Eye (tissue), 1 donor: Measurements from ENCODE around the gene CCDC12.
A peak's percentile ranks its signal among the peaks of the same experiment; 100 is the strongest.

Experiments used
- DNase-seq: peaks from one replicate; pipeline ENCODE4 v3.0.0-alpha.2; 2015

The CCDC12 gene

DNA sequence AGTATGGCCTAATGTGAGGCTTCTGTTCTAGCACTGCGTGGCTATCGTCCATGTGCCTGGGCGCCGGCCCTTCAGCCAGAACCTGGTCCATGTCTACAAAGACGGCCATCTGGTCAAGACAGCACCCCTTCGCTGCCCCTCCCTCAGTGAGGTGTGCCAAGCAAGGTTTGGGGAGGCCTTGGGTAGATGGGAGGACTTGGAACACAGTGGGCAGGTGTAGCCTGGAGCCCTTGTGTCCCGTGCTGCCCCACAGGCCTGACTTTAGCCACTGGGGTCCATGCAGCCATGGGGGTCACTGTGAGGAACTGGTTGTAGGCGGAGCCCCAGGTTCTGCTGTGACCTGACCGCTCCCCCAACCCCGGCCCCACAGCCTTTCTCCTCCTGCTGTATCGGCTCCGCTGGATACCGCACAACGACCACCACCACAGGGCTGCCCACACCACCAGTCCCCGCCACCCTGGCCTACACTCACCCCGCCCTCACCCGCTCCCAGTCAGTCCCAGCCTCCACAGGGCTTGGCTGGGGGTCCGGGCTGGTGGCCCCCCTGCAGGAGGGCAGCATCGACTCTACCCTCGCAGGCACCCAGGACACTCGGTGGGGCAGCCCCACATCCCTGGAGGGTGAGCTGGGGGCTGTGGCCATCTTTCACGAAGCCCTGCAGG is 19.5 kb upstream of the CCDC12 start:
- DNase-seq: no peak

DNA sequence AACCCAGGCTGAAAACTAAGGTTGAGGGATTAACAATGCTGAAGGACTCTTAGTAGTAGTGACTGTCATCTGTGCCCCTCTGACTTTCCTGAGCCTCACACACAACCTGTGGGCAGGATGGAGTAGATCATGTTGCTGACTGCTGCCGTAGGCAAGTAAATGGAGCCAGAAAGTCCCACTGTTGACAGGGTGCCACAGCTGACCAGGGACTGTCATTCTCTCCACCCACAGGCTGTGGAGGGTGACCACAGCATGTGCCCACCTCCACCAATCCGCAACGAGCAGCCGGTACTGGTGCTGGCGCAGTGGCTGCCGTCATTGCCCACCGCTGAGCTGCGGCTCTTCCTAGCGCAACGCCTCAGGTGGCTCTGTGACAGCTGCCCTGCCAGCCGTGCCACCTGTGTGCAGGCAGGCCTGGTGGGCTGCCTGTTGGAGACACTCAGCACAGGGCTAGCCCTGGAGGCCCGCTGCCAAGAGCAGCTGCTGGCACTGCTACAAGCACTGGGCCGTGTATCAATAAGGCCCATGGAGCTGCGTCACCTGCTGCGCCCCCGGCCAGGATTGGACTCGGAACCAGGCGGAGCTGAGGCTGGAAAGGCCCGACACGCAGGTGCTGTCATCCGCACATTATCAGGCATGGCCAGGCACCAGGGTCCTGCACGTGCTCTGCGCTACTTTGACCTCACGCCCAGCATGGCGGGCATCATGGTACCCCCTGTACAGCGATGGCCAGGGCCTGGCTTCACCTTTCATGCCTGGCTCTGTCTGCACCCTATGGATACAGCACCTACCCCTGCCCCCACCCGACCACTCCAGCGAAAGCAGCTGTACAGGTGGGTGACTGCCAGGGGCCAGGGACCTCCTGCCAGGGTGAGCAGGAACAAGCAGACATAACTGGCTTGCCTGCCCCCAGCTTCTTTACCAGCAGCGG is 18.5 kb upstream of the CCDC12 start:
- DNase-seq: no peak

DNA sequence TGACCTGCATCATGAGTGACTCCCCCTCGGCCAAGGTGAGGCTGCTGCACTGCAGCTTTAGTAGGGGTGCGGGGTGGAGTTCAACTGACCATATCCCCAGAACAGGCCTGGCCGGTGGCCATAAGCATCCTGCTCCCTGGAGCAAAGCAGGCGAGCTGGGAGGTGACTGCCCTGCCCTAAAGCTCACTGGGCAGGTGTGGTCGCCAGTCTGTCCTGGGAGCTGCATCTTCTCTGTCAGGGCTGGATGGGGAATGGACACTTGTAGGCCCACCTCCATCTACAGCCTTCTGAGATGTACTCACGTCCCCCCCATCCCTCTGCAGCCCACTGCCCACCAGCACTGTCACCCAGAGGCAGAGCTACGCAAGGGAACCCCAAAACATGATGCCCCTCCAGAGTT is 17.4 kb upstream of the CCDC12 start:
- DNase-seq: no peak

DNA sequence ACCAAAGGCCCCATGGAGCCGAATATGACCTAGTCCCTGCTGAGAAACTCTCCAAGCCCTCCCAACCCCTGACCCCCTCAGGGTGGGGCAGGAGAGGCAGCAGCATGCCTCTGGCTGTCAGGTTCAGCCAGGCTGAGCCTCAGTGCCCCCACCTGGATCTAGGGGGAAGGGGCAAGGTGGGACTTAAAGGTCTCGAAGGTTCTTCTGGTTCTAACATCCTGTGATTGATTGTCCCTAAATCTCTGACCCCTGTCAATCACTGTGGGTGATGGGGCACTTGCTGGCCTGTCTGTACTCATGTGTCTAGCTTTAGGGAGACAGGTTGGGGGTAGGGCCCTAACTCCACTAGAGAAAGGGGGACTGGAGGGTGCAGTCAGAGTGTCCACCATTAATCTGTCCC is 16.7 kb upstream of the CCDC12 start:
- DNase-seq: no peak

DNA sequence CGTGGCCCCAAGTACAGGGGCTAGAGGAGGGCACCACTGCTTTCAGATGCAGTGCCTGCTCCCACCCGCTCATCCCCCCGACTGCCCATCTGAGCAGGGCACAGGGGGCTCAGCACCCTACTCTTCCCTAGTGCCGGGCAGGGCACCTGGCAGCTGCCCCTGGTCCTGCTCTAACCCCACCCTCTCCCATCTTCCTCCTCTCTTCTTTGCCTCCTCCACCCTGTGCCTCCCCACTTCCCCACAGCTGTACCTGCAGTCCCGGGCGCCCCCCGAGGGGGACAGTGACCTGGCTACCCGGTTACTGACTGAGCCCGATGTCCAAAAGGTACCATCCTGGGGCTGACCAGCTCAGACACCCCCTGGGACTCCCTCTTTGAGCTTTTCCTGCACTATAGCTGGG is 15.7 kb upstream of the CCDC12 start:
- DNase-seq: no peak

DNA sequence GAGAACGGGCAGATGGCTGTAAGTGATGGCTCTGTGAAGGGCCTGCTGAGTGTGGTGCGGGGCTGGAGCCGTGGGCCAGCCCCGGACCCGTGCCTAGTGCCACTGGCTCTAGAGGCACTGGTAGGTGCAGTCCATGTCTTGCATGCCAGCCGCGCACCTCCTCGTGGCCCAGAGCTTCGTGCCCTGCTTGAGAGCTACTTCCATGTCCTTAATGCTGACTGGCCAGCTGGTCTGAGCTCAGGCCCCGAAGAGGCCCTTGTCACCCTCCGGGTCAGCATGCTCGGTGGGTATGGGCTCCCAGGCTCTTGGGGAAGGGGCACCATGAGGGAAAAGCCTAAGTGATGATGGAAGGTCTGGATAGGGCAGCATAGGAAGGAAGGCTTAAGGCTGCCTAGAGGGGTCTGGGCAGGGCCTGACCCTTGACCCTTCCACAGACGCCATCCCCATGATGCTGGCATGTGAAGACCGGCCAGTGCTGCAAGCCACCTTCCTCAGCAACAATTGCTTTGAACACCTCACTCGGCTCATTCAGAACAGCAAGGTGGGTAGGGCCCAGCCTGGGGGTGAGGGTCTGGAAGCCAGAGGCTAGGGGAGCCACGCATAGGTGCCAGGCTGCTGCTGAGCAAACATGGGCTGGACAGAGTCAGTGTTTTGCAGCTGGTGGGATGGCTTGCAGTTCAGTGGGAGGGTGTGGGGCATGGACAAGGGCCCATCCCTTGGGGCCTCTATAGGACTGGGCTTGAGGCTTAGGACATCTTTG is 15.0 kb upstream of the CCDC12 start:
- no peak for DNase-seq

DNA sequence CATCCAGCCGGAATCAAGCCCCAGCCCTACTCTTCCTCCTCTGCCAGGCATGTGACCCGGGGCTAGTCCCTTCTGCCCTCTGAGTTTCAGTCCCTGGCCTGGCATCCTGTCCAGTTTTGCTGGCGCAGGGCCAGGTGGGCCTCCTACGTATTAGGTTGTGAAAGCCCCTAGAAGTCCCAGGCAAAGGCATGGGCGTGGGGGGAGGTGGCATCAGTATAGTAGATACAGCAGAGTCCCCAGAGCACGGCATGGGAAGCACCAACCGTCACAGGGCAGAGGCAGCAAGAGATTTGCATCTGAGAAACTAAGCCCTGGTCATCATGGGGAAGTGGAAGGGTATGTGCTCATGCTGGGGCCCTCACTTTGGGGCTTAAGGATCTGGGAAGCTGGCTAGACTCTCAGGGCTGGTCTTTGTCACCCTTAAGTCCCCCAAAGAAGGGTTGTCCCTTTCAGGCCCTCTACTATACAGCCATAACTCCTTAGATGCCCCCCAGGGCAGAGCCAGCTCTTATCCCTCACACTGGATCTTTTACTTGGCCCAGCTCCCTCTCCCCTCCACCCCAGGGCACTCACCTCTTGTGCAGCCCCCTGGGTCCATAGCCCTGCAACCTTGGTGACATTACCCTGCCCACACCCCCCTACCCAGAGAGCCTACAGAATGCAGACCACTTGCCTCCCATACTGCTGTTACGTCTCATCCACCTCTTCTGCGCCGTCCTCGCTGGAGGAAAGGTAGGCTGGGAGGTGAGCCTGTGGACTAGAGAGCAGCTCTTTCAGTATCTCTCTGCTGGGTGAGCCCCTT is 14.2 kb upstream of the CCDC12 start:
- no peak for DNase-seq

DNA sequence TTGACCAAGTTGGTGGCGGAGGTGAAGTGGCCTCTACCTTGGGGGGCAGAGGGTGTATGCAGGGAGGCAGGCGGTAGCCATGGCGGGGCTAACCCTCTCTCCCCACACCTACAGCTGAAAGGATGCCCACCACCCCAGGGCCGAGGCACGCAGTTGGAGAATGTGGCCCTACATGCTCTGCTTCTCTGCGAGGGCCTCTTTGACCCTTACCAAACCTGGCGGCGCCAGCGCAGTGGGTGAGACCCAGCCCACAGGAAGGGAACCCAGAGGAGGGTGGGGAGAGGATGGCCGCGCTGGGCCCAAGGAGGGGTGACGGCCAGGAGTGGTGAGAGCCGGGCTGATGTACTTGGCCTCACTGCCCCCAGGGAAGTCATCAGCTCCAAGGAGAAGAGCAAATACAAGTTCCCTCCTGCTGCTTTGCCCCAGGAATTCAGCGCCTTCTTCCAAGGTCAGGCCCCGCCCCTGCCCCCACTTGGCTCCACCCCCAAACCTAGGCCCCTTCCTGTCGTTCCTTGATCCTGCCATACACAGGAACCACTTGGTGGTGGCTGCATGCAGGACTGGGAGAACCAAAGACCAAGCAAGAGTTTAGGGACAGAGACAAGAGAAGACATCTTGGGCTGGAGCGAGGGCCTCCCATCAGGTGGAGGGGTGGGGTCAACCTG is 12.7 kb upstream of the CCDC12 start:
- DNase-seq: no peak

DNA sequence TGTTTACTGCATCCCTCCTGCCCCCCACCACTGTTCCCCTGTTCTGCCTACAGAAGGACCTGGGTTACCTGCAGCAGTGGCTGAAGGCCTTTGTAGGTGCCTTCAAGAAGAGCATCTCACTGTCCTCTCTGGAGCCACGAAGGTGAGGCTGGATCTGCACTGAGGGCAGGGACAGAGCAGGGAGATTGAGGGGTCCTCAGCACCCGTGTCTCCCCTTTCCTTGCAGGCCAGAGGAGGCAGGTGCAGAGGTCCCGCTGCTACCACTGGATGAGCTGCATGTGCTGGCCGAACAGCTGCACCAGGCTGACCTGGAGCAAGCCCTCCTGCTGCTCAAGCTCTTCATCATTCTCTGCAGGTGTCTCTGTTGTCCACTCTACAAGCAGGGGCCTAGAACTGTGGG is 12.1 kb upstream of the CCDC12 start:
- no peak for DNase-seq

DNA sequence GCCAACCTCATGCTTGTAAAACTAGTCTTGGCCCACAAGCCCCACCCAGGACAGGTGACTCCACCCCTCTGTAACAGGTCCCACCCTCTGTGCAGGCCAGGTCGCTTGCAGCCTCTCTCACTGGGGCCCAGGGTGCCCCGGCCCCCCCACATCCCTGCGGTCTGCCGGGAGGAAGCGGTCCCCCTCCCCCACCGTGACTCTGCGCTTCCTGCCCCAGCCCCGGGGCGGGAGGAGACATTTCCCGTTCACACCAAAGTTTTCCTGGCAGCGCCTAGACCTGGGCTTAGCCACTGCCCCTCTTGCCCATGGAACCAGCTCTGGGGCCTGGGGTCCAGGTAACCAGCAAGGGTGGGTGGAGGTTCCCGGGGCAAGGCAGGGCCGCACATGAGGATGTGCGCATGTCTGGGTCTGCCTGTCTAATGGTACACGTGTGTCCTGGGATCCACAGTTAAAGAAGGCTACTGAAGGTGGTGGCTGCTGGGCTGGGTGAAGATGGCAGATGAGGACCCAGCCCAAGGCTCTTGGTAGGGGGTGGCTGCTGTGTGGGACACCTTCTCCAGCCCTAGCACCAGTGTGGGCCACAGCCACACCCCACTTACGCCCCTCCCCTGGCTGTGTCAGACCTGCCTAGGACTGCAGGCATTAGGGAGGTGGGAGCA is 11.3 kb upstream of the CCDC12 start:
- no peak for DNase-seq

DNA sequence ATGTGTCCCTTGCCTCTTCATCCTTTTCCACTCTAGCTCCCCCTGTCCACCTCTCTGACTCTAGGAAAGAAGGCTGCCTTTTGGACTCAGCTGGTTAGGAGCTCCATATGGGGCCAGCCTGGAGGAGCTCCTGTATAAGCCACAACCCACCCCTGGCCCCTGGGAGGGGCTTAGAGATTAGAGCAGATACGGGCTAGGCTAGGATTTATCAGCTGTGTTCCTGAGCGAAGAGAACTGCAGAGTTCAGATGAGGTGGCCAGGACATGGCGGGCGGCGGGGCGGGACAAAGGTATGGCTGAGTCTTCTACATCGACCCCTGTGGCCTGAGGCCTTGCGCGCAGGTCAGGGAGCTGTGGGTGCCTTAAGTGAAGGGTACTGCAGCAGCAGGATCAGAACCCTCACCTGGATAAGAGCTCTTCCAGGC is 10.8 kb upstream of the CCDC12 start:
- DNase-seq: no peak

DNA sequence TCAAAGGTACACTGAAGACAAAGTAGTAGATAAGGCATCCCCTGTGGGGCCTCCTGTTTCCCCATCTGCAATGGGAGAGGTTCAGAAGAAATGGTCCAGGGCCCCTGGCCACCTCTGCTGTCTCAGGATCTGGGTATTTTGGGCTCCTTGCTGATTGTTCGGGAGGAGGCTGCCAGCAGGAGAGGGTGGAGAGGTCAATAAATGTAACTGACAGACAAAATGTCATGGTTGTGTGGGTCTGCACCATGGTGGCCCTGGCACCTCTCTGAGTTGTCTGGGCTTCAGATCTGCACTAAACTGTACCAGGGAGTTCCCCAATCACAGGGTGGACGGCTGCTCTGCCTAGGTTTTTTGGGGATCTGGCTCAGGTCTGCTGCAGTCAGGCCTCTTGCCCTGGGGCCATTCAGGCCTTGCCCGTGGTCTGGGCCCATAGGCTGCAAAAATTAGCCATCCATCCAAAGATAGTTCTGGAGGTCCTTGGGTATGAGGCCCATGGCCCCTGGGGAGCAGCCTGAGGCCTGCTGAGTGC is 10.3 kb upstream of the CCDC12 start:
- DNase-seq: no peak

DNA sequence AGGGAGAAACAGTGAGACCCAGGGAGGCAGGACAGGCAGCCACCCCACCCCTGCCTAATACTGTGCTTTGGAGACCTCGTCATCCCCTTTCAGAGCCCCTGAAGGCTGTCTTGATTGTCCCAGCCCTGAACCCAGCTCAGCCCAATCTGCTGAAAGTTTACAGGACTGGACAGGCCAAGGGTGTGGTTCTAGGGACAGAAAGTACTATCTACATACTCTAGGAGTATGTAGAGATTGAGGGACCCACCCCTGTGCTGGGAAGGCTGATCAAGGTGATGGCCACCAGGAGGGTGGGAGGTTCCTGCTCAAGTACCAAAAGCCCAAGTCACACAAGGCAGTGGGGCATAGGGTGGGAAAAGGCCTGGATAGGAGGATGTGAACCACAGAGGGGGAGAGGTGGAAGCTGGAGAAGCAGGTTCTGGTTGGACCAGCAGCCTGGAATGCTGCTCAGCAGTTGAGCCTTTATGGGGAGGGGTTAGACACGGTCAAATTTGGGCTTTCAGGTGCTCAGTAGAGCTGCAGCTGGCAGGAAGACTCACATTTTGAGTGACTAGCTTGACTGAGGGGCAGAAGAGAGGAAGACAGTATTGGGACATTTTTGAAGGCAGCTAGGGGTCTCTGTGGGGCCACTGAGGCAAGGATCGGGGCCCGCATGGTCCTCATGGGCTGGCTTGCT is 9.6 kb upstream of the CCDC12 start:
- no peak for DNase-seq

DNA sequence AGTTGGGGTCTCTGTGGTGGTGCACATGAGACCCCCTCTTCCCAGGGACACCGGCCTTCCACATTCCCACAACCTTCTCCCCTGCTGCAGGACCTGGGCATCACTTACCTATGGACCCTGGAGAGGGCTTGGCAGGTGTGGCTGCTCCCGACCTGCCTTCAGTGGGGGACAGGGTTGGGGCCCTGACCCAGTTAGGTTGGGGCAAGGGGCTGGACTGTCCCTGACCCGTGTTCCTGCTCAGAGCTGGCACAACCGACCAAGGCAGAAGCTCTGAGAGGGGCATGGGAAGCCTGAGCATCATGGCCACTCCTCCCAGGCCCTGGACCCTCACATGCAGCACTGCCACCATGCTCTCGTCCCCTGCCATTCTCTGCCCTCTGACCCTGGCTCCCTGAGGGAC is 9.0 kb upstream of the CCDC12 start:
- DNase-seq: no peak

DNA sequence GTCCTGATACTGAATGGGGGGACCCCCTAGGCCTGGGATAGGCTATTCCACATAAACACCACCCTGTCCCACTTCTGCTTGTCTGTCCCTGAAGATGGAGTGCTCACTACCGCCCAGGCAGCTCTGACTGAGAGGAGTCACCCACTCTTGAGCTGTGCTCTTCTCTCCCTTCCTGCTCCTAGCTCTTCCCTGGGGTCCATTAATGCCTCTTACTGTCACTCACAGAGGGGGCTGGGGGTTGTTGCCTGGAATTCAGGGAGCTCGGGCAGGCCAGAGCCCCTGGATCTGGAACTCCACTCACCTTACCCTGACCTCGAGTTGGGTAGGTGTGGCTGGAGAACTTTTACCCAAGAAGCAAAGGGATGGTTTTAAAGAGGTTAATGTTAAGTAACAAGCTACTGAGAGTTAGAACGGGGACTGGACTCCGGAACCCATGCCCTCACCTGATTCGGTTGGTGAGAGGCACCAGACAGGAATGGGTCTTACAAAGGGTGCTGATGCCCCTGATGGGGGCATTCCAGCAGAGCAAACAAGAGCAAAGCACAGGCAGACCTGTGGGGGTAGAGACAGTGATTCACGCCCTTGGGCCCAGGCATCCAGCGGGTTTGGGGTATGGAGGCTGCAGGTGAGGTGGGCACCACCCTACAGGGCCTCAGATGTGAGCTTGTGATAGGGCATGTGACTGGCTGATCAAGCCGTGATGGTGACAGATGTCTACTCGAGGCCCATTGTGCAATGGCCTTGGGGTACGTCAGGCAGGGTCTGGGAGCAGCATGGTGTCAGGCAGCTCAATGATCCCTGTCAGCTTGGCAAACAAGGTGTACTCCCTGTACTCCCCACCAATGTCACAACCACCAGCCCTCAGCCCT is 8.3 kb upstream of the CCDC12 start:
- no peak for DNase-seq

DNA sequence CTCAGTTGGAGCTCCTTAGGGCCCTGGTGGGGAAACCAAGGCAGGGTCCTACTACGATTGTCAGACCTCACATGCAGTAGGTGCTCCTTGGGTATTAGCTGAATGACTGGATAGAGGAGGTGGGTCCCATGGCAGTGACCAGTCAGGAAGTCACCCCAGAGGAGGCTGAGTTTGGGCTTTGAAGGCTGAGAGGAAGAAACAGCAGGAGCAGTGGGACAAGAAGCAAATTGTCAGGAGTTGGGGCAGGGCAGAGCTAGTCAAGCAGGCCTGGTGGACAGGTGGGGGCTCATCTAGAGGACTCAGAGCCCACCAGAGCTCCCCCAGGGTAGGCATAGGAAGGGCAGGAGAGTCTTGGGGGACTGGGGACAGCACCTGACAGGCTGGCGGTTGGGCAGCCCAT is 6.0 kb upstream of the CCDC12 start:
- DNase-seq: no peak

DNA sequence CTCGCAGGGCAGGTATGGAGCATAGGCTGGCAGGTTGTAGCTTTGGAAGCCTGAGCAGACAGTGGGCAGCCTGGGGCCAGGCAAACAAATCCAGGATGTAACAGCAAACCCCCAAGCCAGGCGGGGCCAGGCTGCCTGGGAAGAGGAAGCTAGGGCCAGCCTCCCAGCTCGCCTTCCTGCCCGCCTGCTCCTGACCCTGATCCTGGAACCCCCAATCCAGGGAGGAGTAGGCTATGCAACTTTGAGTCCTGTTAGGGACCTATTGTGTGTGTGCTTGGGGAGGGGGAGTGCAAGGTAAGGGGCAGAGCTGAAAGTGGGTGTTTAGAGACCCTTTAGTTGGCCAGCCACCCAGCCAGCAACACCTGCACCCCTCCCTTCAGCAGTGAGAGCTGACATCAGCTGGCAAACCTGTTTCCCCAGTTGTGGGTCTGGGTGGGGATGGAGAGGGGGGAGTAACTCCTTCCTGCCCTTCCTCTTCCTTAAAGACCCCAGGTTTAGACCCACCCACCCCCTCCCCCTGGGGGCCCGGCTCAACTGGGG is 5.5 kb upstream of the CCDC12 start:
- DNase-seq: peak; percentile 39

DNA sequence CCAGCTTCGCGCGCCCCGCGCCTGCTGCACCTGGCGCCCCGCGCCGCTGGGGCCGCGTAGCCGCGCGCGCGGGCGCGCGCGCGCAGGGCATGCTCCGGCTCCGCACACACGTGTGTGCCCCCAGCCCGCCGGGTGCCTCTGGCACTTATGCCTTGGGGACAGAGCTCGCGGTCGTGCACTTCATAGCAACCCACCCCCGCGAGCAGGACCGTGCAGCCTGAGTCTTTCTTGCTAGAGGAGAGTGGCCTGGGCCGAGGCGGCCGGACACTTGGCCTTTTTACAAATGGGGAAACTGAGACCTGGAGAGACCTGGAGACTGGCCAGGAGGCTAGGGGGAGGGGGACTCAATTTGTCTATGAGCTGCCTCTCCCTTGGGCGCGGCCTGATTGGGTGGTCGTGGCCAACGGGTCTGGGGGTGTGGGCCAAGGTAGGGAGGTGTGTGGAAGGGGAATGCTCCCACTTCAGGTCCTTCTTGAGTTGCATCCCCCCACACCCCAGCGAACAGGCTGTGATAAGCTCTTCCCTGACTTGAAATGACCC is 3.5 kb upstream of the CCDC12 start:
- DNase-seq: peak; percentile 43
